Suppressor macrophage treated with lipopolysaccharide for 1 hour (primary cell): Measurements from ENCODE around the gene FN3KRP.
A peak's percentile ranks its signal among the peaks of the same experiment; 100 is the strongest.

ENCODE experiments used
- DNase-seq, 3 donors: peaks; one replicate each; pipeline ENCODE4 v3.0.0-alpha.2; 2020 to 2022

Gene FN3KRP, protein sequence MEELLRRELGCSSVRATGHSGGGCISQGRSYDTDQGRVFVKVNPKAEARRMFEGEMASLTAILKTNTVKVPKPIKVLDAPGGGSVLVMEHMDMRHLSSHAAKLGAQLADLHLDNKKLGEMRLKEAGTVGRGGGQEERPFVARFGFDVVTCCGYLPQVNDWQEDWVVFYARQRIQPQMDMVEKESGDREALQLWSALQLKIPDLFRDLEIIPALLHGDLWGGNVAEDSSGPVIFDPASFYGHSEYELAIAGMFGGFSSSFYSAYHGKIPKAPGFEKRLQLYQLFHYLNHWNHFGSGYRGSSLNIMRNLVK

DNA sequence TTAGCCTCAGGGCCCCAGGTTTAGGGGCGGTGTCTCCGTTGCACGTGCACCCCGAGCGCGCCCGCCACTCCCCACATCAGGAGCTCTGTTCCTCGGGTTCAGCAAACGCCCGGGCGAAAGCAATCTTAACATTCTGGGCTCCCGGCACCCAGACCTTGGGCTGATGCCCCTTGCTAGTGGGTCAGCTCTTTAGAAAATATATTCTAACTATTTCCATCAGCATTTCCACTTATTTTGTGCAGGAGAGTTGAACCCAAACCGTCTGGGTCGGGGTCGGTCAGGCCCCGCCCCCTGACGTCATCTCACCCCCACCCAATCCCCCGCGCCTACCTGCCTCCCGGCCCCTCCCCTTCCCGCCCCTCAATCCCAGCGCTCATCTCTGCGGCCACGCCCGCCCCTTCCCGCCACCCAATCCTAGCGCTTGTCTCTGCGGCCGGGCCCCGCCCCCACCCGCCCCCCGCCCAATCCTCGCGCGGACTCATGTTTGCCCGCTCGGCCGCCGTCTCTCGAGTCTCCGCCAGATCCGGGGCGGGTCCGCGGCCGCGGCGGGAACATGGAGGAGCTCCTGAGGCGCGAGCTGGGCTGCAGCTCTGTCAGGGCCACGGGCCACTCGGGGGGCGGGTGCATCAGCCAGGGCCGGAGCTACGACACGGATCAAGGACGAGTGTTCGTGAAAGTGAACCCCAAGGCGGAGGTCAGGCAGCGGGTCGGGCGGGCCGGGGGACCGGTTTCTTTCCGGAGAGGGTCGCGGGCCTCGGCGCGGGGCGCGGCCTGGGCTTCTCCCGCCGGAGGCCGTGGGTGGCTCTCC, at the start of gene FN3KRP:
TSS of gene FN3KRP (plus strand) at position 504 of the 808 bp plus-strand sequence. CDS start at position 554, 50 bp downstream.
- peak; percentile 96 to 98 (median 96) for DNase-seq

DNA sequence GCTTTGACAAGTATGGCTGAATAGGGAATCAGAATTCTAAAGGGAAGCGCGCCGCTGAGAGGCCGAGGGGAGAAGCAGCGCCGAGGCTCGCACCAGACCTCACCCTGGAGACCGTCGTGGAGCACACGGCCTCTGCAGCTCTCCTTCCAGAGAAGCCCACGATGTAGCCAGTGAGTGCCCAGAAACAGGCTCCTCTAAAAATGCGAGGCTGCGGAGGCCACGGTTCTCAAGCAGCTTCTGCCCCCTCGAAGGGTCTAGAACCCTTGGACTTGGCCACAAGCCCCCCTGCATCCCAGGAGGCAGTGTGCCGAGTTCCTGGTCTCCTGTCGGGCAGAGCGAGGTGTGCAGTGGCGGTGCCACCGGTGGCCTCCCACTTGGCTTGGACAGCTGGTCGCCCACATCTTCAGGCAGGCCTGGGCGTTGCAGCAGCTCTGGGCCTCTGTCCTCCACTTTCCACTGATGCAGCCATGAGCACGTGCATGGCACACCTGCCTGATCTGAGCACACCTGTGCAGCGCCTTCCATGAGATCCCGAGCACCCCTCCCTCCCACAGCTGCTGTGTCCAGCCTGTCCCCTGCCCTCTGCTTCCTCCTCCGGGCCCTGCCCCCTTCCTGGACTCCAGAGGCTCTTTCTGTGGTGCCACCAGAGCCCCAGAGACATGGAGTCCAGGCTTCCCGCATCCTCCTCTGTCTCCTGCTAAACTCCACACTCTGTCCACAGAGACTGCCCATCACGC, 49.4 kb upstream of the FN3KRP start:
- no peak for DNase-seq

DNA sequence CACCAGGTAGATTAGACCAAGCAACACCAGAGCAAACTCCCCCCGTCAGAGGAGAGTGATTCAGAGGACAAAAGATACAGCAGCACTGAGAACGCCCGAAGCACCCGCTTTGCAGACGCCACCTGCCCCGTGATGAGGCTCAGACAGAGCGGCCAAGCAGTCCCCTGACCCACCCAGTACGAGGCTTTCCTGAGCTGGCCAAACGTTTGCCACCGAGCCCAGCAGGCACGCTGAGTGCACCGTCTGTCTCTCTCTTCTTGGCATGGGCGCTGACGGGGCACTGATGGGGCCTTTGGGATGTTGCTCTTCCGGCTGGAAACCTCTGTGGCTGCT, 48.9 kb upstream of the FN3KRP start:
- no peak for DNase-seq

DNA sequence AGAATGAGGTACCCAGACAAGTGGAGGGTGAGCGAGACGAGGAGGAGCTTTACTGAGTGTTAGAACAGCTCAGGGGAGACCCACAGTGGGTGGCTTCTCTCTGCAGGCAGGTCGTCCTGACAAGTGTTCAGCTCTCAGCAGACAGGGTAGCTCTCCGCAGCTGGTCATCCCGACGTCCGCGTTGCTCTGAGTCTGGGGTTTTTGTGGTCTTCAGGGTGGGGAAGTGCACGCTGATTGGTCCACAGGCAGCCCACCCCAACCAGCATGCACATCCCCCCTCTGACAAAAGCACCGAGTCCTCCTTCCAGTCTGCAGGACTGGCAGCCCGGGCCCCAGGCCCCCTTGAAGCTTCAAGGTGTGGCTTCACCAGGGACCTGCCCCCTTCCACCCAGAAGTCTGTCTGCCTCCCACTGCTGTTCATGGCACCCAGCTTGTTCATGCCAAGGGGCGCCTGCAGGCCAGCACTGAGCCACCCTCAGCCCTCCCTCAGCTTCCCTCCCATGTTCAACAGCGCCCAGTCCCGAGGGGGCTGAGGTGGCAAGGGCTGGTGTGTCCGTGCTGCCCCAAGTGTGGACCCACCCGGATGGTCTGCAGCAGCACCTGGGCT, 48.4 kb upstream of the FN3KRP start:
- DNase-seq: no peak

DNA sequence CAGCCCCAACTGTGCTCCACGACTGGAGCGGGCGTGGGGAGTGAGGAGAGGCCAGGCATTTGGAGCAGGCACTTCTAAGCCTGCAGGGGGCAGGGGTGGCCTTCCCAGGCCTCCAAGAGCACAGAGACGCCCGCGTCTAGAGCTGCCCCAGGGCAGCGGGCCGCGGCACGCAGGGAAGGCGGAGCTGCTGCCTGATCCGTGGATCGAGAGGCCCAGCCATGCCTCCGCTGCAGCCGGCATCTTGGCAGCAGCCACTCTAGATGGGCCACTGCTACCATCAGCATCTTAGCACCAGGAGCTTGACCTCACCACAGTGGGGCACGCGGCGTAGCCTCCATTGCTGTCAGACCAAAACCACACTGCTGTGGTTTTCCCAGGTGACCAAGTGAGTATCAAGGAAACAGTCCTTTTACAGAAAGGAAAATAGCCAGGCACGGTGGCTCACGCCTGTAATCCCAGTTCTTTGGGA, 47.8 kb upstream of the FN3KRP start:
- DNase-seq: peak; percentile 81 to 92 (median 88)

DNA sequence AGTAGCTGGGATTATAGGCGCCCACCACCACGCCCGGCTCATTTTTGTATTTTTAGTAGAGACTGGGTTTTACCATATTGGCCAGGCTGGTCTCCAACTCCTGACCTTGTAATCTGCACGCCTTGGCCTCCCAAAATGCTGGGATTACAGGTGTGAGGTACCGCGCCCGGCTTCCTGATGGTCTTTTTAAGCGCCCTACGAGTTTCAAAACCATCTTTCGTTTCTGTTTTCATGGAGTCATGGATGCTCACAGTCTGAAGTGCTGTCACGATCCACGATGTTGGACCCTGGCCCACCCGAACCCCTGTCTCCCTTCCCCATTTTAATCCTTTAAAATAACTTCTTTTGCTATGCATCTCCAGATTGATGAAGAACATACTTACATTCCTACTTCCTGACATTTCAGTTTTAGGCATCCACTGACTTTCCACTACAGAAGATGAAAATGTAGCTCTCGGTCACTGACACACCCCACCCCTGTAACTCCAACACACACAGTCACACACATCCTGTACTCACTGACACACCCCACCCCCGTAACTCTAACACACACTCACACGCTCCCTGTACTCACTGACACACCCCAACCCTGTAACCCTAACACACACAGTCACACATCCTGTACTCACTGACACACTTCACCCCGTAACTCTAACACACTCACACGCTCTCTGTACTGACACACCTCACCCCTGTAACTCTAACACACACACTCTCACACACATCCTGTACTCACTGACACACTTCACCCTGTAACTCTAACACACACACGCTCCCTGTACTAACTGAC, 45.6 kb upstream of the FN3KRP start:
- DNase-seq: no peak

DNA sequence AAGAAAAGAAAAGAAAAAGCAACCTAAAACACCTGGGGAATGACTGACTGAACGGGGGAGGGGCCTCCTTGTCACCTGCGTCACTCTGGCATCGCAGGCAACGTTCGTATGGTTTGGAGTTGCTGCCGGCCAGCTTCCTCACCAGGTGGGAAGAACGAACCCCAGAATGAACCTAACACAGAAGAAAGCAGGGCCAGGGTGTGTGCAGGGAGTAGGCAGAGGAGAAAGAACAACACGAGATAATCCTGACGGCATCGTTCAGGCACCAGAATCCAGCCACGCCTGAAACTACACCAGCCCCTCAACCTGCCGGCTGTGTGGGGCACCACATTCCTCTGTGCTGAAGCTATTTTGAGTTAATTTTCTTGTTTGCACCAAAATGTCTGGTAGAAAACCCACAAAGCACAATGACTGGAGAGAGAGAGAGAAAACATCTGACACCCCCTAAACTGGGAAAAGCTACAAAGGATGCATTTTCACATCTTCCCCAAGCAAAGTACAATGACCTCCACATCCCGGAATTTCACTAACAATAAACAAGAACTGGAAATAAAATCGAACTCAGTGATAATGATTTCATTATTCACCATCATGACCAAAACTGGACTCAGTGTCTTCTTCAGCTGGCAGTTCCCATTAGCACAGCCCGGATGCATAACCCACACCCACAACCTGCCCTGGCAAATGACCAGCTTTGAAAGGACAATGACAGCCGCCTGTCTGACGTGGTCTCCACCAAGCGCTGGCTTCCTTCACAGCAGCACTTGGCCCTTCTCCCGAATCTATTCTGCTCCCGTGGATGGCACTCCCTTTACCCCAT, 41.6 kb upstream of the FN3KRP start:
- no peak for DNase-seq

DNA sequence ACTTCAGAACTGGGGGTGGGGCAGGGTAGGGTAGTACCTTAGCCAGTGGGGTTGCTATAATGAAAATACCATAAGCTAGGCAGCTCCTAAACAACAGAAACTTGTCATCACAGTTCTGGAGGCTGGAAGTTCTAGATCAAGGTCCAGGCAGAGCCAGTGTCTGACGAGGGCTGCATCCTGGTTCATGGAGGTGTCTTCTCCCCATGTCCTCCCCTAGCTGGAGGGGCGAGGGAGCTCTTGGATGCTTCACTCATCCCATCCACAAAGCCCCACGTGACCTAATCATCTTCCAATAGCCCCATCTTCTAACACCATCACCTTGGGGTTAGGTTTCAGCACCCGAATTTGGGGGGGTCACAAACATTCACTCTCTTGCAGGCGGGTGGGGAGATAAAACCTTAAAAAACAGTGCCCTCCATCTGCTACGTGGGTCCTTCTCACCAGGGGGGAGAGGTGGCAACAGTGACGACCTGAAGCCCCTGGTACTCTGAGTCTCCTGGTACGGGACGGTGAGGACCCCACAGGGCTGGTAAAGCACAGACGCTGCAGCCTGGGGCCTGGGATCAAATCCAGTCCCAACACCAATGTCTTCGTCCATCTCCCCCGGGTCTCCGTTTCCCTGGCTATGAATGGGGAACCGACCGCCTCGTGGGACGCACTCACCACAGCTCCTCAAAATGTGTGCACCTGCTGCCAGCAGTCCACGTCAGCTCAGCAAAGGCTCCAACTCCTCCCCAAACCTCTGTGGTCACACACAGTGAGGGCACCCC, 40.8 kb upstream of the FN3KRP start:
- DNase-seq: no peak

DNA sequence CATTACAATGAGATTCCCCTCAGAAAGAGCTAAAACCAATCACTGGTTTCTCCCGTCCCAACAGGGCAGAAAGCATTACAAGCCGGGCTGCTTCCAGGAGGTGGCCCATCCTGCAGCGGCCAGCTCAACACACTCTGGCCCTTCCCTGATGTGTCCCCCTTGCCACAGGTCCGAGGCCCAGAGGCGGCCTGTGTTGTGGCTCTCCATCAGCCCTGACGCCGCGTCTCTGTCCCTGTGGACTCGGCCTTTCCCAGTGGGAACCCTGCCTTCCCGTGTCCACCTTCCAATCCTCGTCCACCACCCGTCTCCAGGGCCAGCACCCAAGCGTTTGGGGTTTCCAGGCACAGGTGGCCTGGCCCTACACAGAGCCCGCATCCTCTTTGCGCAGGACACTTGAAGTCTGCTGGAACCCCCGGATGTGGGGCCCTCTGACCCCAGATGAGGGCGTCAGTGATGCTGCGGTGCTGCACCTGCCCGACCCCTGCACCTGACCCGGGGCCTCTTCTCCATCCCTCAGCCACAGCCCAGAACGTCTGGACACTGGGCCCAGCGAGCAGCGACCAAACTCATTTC, 39.1 kb upstream of the FN3KRP start:
- no peak for DNase-seq

DNA sequence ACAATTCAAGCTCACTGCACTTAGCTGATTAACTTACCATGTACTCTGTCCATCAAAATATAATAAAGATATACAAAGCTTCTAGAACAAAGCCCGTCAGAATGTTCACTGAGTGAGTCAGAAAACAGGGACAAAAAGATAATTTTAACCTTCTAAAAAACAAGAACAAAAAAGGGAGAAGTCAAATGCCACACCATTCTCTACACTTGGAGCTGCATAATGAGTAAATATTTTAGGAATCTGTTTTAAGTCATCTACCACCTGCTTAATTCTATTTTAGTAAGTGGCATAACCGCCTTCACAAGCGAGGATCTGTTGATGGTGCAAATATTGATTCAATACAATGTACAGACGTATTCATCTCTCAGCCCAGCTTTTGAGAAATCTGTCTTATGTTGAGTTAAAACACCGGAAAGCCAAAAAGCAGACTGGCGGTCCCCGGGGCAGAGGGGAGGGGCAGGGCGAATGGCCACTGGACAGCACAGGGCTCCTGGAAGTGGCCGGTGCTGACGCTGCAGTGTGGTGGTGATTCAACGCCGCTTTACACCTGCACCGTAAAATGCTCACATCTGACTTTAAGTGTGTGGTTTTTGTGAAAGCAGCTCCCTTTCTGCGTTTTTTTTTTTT, 38.1 kb upstream of the FN3KRP start:
- DNase-seq: no peak

DNA sequence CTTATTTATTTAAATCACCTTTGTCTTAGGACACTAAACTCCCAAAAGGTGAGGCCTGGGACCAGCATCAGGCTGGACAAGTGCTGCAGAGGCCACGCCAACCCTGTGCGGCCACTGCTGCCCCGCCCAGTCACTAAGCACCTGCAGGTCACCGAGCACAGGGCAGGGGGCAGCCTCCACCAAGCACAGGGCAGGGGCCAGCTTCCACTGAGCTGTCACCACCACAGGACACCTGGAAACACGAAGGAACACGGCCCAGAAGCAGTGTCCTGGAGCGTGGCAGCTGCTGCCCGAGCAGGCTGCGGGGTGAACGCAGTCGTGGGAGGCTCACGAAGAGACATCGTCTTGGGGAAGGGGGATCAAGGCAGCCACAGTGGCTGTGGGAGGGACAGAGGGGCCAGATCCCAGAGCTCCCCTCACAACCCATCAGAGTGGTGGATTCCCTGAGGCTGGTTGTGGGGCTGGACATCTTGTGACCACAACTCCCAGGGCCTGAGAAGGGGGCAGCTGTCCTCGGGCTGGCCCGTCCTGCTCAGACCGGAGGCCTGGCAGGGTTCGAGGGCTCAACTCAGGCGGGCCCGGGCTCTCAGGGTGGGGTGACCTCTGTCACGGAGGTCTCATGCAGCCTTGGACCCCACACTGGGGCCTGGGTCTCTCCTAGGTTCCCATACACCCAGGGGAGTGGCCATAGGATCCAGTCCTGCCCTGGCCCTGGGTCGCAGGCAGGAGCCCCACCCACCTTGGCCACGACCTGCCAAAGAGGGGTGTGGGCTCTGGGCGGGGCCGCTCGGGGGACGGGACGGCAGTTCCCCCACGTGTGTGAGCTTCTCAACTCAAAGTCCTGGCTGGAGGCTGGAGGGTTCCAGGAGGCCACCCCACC, 36.7 kb upstream of the FN3KRP start:
- no peak for DNase-seq

DNA sequence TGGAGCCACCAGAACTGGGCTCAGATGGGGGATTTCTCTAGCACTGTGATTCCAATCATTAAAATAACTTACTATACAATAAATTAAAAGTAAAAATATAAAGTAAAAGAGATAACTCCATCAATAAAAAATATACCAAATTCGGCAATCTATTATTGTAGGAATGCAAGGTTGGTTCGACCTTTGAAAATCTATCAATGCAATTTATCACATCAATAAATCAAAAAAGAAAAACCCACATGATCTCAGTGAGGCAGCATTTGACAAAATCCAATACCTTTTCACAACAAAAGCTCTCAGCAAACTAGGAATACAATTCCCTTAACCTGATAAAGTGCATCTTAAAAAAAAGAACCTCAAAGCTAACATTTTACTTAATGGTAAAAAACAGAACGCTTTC, 35.0 kb upstream of the FN3KRP start:
- no peak for DNase-seq

DNA sequence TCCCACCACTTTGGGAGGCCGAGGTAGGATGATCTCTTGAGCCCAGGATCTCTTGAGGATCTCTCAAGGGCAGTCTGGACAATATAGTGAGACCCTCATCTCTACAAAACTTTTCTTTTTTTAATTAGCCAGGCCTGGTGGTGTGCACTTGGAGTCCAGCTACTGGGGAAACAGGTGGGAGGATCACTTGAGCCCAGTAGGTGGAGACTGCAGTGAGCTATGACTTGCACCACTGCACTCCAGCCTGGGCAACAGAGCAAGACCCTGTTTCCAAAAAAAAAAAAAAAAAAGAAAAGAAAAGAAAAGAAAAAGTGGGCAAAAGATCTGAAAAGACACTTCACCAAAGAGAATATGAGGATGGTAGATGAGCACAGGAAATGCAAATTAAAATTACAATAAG, 33.0 kb upstream of the FN3KRP start:
- no peak for DNase-seq

DNA sequence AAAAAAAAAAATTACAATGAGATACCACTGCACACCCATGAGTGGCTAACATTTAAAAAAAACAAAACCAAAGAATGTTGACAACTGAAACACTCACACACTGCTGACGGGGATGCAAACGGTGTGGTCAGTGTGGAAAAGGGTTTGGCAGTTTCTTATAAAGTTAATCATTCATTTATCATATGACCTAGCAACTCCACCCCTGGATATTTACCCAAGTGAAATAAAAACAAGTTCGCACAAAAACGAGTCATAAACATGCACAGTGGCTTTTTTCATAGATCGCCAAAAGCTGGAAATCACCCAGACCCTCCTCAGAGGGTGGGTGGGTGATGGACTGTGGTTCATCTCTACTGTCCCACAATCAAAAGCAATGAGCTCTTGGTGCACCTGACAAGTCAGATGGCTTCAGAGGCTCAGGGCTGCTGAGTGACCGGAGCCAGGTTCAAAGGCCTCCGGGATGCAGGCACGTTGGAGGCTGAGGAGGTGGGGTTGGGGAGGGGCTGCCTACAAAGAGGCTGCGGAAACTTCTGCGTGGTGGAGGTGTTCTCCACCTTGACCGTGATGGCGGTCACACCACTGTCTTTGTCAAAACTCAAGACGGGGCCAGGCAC, 32.2 kb upstream of the FN3KRP start:
- DNase-seq: no peak

DNA sequence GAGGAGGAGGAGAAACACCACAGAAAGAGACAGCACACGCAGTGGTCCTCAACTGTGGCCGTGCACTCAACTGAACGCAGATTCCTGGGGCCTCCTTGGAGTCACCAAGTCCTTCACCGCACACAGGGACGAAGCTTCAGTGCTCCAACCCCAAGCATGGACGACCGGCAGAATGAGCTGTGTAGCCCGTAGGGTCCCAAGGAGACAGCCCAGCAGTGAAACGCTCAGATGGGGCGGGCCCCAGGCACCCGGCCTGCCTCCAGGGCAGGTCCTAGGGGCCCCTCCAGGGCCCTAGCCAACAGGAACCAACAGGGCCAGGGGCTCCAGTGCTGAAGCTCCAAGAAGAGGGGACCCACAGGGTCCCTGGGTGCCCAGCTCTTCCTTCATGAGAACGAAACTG, 31.2 kb upstream of the FN3KRP start:
- peak in 1 of 3 donors; percentile 11 for DNase-seq

DNA sequence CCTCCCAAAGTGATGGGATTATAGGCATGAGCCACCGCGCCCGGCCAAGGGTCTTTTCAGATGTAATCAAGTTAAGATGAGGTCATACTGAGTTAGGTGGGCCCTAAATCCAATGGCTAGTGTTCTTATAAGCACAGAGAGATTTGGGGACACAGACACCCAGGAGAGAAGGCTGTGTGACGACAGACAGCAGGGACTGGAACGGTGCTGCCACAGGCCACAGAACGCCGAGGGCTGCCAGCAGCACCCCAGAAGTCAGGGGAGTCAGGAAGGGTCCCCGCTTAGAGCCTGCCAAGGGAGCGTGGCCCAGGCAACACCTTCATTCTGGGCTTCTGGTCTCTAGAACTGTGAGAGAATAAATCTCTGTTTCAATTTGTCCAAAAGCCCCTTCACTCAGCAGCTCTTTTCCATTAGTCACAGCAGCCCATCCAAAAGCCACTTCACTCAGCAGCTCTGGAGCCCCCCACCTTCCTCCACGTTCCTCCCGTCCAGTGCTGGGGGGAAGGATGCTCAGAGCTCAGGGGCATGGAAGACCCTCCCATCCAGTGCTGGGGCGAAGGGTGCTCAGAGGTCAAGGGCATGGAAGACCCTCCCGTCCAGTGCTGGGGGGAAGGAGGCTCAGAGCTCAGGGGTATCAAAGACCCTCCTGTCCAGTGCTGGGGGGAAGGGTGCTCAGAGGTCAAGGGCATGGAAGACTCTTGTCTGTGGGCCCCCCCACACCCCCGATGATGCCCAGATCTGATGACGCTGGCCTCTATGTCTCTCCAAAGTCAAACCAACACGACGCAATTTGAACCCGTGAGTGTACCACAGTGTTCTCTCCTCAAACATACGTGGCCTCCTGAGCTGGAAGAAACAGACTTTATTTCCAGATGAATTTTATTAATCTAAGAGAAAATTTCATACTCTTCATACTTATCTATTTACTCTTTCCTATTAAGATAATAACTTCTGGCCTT, 29.9 kb upstream of the FN3KRP start:
- DNase-seq: no peak

DNA sequence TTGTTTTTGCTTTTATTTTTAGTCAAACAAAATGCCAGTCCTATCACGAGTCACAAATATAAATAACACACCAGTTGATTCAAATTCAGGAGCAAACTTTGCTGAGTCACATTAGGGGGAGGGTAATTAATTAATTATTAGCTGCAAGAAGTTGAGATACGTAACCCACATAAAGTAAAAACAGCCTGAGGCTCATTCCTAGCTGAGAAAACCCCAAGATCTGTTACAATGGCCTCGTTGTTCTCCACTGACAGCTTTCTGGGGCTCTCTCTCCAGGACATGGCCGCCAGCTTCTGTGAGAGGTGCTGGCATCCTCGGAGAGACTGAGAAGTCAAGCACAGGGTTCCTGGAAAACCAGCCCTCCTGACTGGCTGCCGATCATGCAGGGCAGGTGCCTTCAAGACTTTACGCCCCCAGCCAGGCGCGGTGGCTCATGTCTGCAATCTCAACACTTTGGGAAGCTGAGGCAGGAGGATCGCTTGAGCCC, 29.1 kb upstream of the FN3KRP start:
- DNase-seq: no peak
